GM21367 (cell line): ENCODE measurements around the gene SOST.

Experiments used
- ATAC-seq: cut with Tn5 transposase; IDR thresholded peaks from one replicate; pipeline ENCODE4 v1.9.1; 2021; ENCODE audit not compliant: unreplicated experiment

SOST gene

DNA sequence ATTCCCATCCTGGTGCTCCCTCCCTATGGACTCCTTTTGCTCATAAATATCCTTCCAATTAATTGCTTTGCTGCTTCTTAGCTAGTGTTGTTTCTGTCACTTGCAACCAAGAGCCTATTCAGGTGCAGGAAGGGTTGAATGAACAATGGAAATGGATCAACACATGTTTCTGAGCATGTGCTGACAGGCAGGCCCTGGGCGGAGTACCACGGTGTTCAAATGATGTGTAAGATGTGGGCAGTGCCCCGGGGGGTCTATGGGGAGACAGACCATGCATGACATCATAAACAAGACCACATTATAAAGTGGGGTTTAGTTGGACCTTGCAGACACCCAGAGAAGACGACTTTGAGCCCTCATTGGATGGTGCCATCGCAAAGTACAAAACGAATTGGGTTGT lies 48.5 kb downstream of the SOST start:
- ATAC-seq, result no peak

DNA sequence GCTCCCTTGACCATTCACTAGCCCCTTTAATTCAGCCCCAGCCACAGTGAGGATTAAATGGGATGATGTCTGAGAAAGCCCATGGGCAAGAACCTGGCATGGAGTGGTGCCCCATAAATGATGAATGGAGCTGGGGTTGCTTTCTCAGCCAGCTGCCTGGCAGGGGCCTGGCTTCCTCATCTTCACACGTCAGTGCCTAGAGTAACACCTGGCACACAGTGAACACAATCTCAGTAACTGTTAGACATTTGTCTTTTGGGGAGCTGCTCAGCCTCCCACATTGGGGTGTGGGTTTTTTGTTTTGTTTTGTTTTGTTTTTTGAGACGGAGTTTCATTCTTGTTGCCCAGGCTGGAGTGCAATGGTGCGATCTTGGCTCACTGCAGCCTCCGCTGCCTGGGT lies 49.4 kb downstream of the SOST start:
- no peak for ATAC-seq

DNA sequence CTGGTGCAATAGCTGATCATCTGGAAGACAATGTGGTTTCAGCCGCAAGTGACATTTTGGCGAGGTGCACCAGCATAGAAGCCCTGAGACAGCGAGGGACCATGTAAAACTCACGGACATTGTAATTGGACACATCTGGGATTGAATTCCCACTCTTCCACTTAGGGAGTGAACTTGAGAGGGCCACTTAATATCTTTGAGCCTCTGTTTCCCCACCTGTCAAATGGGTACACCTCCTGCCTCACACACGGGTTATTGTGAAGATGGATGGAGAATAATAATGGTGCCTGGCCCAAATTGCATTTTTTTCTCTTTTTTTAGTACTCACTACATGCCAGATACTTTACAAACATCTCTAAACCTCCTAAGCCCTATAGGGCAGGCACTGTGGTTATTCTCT lies 51.4 kb downstream of the SOST start:
- no peak for ATAC-seq

DNA sequence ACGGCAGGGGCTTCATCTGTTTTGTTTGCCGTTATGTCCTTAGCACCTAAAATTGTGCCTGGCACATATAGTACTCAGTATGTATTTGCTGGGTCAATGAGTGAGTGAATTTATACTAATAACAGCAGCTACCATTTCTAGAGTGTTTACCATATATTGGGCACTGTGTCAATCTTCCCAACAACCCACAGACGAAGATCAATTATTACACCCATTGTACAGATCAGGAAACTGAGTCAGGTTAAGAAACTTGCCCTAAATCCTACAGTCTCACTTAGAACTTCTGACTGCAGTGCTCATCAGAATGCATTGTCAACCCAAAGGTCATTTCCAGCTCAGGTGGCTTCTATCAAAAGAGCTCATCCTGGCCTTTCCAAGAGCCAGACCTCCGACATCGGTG lies 52.4 kb downstream of the SOST start:
- no peak for ATAC-seq
